ENCODE results near the gene EEIG2.

Gene EEIG2

DNA sequence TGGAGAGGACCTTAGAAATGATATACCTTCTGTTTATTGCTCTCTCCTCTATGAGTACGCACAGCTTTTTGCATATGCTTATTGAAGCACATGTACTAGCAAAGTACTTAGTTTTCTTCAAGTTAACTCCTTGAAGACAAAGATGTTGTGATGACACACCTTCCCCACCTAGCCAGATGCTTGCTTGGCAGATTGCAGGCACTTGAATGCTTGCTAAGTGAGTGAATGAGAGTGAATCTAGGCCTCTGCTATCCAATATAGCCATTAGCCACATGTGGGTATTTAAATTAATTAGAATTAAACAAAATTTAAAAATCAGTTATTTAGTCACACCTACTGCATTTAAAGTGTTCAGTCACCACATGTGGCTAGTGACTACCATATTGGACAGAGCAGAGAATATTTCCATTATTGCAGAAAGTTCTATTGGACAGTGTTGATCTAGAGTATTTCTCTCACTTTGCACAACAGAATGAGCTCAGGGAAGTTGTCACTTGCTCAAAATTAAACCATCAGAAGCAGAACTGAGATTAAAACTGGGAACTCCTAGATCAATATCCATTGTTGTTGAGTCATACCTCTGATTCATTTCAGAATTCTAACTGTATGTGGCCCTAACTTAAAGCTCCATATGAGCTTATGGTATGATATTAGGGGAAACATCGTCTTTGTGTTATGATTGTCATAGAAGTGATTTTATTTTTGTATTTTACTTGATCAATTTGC lies 8.6 kb upstream of the EEIG2 start:
- DNase-seq (ENCODE audit: low spot score): no peak

DNA sequence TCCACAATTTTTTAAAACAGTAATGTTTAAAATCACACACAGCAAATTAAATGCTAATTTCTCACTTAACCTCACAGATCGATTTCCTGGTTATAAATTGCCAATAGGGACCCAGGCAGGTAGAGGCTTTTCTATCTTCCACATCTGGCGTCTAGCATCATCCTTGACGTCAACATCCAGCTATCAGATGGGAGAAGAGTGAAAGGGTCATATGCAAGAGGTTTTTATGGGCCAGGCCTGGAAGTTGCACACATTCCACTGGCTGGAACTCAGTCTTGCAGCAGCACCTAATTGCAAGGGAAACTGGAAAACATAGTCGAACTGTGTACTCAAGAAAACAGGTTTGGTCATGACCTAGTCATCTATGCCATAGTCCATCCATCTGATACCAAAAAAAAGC lies 6.0 kb upstream of the EEIG2 start:
- no peak for DNase-seq (ENCODE audit: low spot score)

DNA sequence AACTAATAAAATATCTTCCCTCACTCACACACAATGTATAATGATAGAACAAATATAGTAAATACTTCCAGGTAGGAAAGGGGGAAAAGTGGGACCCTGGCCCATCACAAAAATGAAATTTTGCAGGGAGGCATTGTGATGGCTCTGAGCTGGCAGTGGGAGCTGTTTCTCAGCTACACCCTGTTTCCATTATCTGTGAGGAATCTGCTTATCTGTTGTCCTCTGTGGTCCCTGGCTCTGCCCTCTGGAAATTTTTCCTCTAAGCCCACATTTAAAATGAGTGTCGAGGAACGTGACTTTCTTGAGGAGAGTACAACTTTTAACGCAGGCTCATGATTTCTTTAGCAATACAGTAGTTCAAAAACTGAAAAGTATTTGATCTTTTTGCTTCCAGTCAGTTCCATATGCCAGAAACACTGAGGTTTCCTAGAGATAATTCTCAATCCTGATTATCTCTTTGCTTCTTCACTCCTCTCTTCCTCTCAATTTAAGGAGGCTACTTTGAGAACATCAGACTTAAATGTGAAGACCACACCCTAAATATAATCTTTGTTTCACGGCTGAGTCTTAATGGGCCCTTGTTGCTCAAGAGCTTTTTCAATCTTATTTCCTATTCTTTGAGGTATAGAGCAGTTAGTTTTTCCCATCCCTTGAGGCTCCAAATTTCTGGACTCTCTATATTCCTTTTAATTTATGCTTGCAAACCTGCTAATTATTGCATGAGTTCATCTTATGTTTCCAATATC lies 5.0 kb upstream of the EEIG2 start:
- no peak for DNase-seq (ENCODE audit: low spot score)

DNA sequence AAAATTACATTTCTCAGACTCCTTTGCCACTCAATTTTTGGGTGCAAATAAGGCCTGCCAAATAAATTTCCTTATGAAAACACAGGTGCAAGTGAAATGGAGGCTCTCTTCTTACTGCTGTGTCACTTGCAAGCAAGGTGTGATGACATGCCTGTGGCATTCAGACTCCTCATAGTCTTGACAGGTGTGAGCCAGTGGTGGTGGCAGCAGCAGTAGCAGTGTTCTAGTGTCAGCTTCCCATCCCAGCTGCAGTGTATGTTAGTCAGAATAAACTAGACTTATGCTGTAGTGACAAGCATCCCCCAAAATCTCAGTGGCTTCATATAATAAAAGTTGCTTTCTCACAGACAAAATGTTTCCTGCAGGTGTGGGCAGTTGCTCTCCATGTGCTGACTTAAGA lies 3.8 kb upstream of the EEIG2 start:
- DNase-seq (ENCODE audit: low spot score): no peak

DNA sequence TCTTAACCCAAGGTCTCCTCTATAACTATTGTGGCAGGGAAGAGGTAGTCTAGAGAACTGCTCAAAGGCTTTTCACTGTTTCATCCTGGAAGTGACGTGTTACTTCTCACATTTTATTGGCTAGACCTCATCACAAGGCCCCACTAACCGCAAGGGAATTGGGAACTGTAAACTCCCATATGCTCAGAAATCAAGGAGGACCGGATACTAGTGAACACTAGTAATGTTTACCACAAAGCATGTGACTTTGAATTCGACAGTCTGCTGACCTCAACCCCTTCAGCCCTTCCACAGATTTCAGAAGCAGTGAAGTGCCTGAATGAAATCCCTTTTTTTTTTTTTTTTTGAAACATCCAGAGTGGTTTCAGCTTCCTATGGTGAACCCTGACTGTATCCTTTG lies 3.4 kb upstream of the EEIG2 start:
- DNase-seq (ENCODE audit: low spot score): no peak

DNA sequence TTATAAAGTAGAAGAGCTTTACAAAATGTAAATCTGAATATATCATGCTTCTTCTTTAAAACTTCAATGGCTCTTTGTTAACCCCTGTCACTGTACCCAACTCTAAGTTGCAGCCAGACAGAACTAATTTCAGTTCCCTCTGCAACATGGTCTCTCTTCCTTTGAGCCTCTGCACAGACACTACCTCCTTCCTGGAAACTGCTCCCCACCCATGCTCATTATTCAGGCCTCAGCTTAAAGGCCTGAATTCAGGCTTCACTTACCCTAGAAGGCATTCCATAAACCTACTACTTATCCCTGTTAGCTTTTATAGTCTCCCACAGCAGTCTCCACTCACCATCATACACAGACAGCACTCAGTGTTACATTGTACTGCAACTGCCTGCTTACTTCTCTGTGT lies 2.6 kb upstream of the EEIG2 start:
- DNase-seq (ENCODE audit: low spot score): no peak

DNA sequence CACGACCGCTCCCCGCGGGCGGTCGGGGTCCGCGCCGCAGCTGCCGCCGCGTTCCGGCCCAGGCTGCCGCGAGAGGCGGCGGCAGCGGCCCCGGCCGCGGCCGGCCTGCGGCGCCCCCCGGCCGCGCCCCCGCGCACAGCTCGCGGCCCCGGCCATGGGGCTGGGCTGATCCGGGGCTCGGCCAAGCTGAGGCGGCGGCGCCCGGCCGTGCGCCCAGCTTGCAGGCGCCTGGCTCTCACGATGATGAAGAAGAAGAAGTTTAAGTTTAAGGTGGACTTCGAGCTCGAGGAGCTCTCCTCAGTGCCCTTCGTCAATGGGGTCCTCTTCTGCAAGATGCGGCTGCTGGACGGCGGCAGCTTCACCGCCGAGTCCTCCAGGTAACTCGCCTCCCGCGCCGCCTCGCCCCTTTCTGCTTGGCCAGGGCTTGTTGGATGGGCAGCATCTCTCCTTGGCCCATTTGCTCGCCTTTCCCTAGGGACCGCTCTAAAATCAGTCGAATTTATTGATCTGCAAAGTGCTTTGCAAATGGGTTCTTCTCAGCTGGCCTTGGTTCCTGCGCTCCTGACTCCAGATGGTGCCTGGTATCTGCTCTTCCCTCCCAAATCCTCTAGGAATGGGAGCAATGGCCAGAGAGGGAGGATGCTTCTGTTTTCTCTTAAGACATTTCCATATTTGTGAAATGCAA lies 431 bp downstream of the EEIG2 start:
- peak; percentile 34 for DNase-seq (ENCODE audit: low spot score)

DNA sequence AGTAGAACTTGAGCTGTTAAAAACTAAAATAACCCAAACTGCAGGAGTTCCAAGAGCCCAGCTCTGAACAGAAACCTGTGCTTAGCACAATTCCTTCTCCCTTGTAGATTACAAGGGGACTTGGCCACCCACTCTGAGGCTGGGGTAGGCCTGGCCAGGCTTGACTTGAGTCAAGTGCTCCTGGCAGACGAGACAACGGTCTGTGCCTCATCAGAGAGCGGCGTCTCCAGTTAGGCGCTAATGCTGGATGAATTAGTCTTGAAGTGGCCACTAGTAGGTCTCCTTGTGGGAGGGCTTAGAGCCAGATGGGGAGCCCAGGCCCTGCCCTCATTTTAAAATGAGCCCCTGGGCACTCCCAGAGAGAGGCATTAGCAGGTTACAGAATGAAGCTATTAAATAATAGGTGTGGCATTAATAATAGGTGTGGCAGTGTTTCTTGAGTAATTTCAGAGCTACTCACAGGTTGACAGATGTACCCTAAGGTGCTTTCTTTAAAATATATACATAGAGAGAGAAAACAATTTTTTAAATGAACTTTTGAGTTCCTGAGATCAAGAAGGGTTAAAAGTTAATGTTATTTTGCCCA lies 1.1 kb downstream of the EEIG2 start:
- peak; percentile 37 for DNase-seq (ENCODE audit: low spot score)

DNA sequence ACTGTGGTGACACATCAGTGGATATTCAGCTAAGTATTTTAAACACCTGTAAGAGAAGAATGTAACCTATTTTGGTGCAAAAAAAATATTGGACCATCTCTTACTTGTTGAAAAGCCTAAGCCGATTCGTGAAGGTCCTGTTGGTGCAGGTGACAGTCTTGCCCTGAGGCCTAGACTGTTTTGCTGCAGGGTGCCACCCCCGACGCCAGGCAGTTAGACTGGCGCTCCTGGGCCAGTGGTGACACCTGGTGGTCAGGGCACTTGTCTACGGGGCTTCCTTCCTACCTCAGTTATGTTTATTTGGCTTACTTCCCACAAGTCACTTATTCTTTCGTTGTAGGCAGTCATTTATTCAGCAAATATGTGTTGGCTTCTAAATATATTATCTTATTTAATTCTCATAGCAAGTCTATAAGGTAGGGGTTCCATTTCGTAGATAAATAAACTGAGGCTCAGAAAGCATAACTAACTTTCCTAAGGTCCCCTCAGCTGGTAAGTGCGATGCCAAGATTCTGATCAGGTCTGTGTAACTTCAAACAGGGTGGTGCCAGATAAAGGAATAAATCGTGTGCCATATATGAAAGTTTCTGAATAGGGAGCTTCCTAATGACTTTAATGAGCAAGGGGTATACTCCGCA lies 1.9 kb downstream of the EEIG2 start:
- DNase-seq (ENCODE audit: low spot score): peak; percentile 53

DNA sequence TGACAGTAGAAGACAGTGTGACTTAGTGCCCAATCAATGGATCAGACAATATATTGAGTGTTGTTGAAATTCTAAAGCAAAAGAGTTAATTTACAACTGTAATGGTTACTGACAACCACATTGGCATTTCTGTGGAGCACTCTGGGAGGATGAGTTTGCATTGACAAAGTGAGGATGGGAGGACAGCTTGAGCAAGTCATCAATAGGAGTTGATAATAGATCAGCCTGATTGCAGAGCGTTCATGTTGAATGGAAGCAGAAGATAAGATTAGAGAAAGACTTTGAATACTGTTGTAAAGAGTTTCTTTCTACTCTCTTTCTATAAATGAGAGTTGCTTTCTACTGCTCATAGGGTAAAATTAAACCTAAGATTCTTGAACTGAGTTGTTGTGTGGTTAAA lies 3.9 kb downstream of the EEIG2 start:
- DNase-seq (ENCODE audit: low spot score): no peak

DNA sequence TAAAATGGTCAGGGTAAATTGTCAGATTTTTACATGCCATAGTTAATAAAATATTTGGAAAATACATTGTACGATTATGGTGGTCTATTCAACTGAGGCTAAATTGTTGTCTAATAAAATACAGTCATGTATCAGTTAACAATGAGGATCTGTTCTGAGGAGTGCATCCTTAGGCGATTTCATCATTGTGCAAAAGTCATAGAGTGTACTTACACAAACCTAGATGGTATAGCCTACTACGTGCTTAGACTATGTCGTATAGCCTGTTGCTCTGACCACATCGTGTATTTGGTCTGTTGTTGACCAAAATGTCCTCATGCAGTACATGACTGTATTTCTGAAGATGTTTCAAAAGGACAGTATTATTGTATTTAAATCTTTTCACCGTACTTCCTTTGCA lies 5.2 kb downstream of the EEIG2 start:
- DNase-seq (ENCODE audit: low spot score): no peak

DNA sequence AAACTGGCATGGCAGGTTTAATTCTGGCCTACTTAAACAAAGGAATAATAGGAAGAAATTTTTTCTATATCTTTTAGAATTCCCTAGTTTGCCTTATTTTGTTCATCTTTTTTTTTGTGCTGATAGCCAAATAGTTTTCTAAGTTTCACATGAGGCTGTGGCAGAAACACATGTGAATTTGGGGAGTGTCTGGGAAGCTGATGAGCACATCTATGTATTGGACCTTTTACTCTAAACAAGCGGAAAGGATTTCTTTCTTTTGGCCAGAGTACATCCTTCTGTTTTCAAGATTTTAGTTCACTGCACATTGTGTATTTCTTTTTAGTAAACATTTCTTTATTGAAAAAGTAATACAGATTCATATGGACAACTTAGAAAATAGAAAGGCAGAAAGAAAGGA lies 5.6 kb downstream of the EEIG2 start:
- DNase-seq (ENCODE audit: low spot score): no peak

DNA sequence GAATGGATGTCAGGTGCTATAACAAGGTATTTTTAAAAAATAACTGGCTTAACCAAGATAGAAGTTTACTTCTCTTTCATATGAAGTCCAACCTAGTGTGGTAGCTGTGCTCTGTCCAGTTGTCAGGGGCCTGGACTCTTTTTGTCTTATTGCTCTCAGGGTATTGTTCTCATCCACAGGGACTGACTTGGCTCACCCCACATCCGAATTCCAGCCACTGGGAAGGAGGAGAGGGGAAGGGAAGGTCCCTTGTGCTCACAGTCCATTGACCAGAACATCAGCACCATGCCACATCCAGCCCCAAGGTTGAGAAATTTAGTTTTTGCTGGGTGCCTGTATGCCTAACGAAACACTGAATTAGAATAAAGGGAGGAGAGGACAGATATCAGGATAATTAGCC lies 8.7 kb downstream of the EEIG2 start:
- no peak for DNase-seq (ENCODE audit: low spot score)

DNA sequence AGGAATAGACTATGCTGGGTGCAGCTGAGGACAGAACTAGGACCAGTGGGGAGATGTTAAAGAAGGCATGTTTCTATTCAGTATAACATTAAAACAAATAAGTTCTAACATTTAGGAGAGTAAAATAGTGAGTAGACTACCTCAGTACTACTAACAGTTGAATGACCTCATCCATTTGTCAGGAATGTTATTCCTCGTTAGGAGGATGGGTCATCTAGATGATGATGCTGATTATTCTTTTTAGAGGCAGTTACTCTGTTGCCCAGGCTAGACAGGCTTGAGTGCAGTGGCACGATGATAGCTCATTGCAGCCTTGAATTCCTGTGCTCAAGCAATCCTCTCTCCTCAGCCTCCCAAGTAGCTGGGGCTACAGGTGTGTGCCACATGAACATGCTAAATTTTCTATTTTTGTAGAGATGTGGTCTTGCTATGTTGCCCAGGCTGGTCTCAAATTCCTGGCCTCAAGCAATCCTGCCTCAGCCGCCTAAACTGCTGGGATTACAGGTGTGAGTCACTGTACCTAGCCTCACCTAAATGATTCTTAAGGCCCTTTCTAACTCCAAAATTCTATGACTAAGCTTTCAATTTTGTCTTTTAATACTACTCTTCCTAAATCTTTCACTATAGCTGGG lies 9.3 kb downstream of the EEIG2 start:
- no peak for DNase-seq (ENCODE audit: low spot score)

DNA sequence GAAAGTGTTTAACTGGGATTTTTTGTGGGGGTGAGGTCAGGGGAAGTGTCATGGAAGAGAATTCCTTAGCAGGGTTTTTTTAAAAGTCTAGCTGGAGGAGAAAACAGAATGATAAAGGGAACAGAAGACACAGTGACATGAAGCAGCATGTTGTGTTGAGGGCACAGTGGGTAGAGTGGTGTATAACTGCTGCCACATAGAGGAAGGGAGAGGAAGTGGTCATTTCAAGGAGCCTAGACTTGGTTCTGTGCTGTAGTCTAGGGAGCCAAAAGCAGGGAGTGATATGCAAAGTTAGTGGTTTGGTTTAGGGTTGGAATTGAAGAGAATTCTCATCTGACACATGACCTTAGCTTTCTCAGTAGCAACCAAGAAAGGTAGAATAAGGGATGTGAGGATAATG lies 10.2 kb downstream of the EEIG2 start:
- peak; percentile 14 for DNase-seq (ENCODE audit: low spot score)

DNA sequence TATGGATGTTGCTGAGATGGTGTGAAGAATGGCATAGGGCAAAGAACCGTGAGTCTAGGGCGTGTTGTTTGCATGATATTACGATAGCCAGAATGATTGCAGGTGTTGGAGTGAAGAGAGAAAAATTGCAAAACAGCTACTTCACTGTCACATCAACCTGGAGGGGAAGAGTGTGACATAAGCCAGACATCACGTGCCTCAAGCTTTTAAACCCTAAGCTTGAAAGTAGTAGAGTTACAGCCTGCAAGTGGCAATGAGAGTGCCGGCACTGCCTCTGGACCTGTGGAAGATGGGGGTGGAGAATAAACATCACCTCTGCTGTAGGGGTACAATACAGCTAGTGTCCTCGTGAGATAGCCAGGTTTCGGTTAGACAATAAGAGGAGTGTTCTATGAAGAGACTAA lies 11.1 kb downstream of the EEIG2 start:
- DNase-seq (ENCODE audit: low spot score): no peak

DNA sequence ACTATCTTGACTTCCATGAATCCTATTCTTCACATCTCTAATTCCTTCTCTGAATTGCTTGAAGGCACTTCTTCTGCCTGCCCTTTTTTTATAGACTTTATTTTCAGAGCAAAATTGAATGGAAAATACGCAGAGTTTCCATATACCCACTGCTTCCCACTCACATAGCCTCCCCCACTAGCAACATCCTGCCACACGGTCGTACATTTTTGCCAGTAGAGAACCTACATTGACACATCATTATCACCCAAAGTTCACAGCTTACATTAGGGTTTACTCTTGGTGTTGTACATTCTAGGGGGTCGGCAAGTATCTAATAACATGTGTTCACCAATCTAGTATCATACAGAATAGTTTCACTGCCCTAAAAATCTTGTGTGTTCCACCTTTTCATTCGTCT lies 12.3 kb downstream of the EEIG2 start:
- no peak for DNase-seq (ENCODE audit: low spot score)

DNA sequence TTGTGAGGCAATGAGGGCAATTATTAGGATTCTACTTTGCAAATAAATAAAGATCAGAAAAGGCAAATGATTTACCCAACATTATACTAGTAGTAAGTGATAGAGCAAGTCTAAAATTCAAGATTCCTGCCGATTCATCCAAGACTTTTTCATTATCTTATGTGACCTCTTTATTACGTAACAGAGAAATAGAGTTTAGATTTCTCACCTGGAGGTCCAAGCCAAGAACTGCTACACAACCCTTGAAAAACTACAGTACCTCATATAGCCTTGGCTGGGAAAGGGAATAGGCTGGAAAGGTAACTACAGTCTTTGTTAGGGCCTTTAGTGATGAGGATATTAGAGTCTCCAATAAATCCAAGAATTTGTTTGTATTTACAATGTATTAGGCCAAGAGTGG lies 13.3 kb downstream of the EEIG2 start:
- DNase-seq (ENCODE audit: low spot score): no peak

DNA sequence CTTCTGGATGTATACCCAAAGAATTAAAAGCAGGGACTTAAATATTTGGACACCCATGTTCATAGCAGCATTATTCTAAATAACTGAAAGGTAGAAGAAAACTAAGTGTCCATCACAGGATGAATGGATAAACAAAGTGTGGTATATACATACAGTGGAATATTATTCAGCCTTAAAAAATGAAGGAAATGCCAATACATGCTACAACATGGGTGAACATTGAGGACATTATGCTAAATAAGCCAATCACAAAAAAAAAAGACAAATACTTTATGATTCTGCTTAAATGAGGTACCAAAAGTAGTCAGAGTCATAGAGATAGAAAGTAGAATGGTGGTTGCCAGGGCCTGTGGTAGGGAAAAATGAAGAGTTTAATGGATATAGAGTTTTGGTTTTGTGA lies 14.1 kb downstream of the EEIG2 start:
- DNase-seq (ENCODE audit: low spot score): no peak

DNA sequence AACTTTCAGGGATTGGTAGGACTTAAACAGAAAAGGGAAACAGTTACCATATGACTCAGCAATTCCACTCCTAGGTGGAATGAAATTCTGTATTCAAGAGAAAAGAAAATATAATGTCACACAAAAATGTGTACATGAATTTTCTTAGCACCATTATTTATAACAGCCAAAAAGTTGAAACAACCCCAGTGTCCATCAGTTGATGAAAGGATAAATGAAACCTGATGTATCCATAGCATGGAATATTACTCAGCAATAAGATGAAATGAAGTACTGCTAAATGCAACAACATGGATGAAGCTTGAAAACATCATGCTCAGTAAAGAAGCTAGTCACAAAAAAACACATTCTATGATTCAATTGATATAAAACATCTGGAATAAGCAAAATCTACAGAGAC lies 15.5 kb downstream of the EEIG2 start:
- DNase-seq (ENCODE audit: low spot score): no peak

DNA sequence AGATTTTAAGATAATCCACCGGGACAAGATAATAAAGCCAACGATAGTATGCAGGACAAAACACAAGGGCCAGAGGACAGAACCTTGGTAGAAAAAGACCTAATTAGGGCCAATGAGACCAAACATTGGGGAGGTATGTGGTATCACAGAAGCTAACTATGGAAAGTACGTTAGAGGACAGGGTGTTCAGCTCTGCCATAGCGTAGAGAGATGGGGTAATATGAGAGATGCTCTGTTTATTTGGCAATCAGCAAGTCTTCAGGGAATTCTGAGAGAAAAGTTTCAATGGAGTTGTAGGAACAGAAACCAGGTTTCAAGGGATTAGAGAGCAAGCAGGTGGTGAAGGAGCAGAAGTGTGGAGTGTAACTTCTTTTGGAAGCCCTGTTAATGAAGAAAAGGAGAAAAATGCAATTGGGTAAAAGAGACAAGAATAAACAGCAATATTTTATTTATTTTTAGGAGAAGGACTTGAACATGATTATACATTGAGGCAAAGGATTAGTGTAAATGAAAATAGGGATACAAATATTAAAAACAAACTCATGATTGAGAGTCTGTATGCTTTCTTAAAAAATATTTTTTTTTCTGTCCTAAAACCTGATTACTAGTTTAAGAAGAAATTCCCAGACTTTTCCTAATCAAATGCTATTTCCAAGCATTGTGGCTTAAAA lies 24.0 kb downstream of the EEIG2 start:
- no peak for DNase-seq (ENCODE audit: low spot score)

Measured in HuH-7 (cell line).